Mucosa of rectum (tissue), 2 donors: ENCODE data around the gene RMND5A.
A peak's percentile ranks its signal among the peaks of the same experiment; 100 is the strongest.

Source experiments
- H3K27ac ChIP-seq, 2 donors: one replicate each; pipeline ENCODE4 v1.7.0; 2013; ENCODE audit warnings: inconsistent platforms in 2 of 2, low read depth in 2 of 2, low read length in 2 of 2
- H3K27me3 ChIP-seq, 2 donors: one replicate each; pipeline ENCODE4 v1.7.0; 2013; ENCODE audit warnings: low read length in 2 of 2; ENCODE audit not compliant: control insufficient read depth in 2 of 2, insufficient read depth in 2 of 2
- H3K36me3 ChIP-seq, 2 donors: one replicate each; pipeline ENCODE4 v1.7.0; 2013; ENCODE audit warnings: low read length in 2 of 2; ENCODE audit not compliant: control insufficient read depth in 2 of 2, insufficient read depth in 2 of 2
- H3K4me1 ChIP-seq, 2 donors: one replicate each; pipeline ENCODE4 v1.7.0; 2013; ENCODE audit warnings: low read length in 2 of 2, mild to moderate bottlenecking in 1 of 2; ENCODE audit not compliant: control insufficient read depth in 2 of 2, insufficient read depth in 2 of 2
- H3K4me3 ChIP-seq, 2 donors: one replicate each; pipeline ENCODE4 v1.7.0; 2013; ENCODE audit warnings: low read length in 2 of 2
- H3K9ac ChIP-seq, 2 donors: one replicate each; pipeline ENCODE4 v1.7.0; 2013; ENCODE audit warnings: low read length in 2 of 2, low read depth in 1 of 2, mild to moderate bottlenecking in 1 of 2
- H3K9me3 ChIP-seq, 2 donors: one replicate each; pipeline ENCODE4 v1.7.0; 2013; ENCODE audit warnings: low read length in 2 of 2; ENCODE audit not compliant: control insufficient read depth in 2 of 2
- donor health status: healthy.
- donor health status: Normal muscosa, but diverticular disease.

RMND5A gene

GRCh38 chr2:86685351-86685750, 34.7 kb upstream of the RMND5A start:
- H3K9me3 ChIP-seq, result no peaks in the 10 kb centered on the region
- H3K4me3 ChIP-seq, result no peak overlapping the region
- H3K27ac ChIP-seq, result no peak overlapping the region
- no peak overlapping the region for H3K9ac ChIP-seq
- H3K27me3 ChIP-seq, result no peaks in the 10 kb centered on the region
- H3K36me3 ChIP-seq, result no peaks in the 10 kb centered on the region
- H3K4me1 ChIP-seq, result no peaks in the 10 kb centered on the region

GRCh38 chr2:86686460-86686859, 33.6 kb upstream of the RMND5A start:
- no peaks in the 10 kb centered on the region for H3K27me3 ChIP-seq
- no peaks in the 10 kb centered on the region for H3K36me3 ChIP-seq
- no peak overlapping the region for H3K4me3 ChIP-seq
- H3K27ac ChIP-seq, result no peak overlapping the region
- no peak overlapping the region for H3K9ac ChIP-seq
- H3K4me1 ChIP-seq, result no peaks in the 10 kb centered on the region
- no peaks in the 10 kb centered on the region for H3K9me3 ChIP-seq

GRCh38 chr2:86686905-86687304, 33.2 kb upstream of the RMND5A start:
- H3K27me3 ChIP-seq, result no peaks in the 10 kb centered on the region
- H3K9ac ChIP-seq, result no peak overlapping the region
- no peaks in the 10 kb centered on the region for H3K4me1 ChIP-seq
- H3K36me3 ChIP-seq, result no peaks in the 10 kb centered on the region
- H3K4me3 ChIP-seq, result no peak overlapping the region
- no peaks in the 10 kb centered on the region for H3K9me3 ChIP-seq
- no peak overlapping the region for H3K27ac ChIP-seq

- Histone ChIP-seq H3K4me1 (no peaks in the 10 kb centered on the region), H3K9me3 (peaks cover 3 to 6% of the 10 kb centered on the region in 2 donors), H3K27ac (peak overlapping the region in 1 of 2 donors; percentile 34), H3K9ac (no peak overlapping the region), H3K4me3 (no peak overlapping the region), H3K36me3 (no peaks in the 10 kb centered on the region), H3K27me3 (no peaks in the 10 kb centered on the region)
These were observed 24.9 kb upstream of the RMND5A start for GRCh38 chr2:86695053-86695691.

GRCh38 chr2:86697551-86698104, 22.5 kb upstream of the RMND5A start:
- Histone ChIP-seq H3K4me1 (no peaks in the 10 kb centered on the region), H3K9me3 (peaks cover 3 to 6% of the 10 kb centered on the region in 2 donors), H3K4me3 (no peak overlapping the region), H3K27ac (no peak overlapping the region), H3K27me3 (no peaks in the 10 kb centered on the region), H3K36me3 (no peaks in the 10 kb centered on the region), H3K9ac (no peak overlapping the region)

- H3K4me1 ChIP-seq, result peaks cover 2 to 21% of the 10 kb centered on the region in 2 donors
- no peaks in the 10 kb centered on the region for H3K36me3 ChIP-seq
- H3K9me3 ChIP-seq, result peaks cover 0 to 2% of the 10 kb centered on the region in 2 donors
- H3K9ac ChIP-seq, result no peak overlapping the region
- H3K27me3 ChIP-seq, result no peaks in the 10 kb centered on the region
- H3K4me3 ChIP-seq, result no peak overlapping the region
- H3K27ac ChIP-seq, result no peak overlapping the region
These were observed 19.4 kb upstream of the RMND5A start for GRCh38 chr2:86700690-86701089.

GRCh38 chr2:86703704-86704361, 16.3 kb upstream of the RMND5A start:
- Histone ChIP-seq H3K27ac (peak overlapping the region; percentile 70 to 87), H3K4me1 (peaks cover 2 to 25% of the 10 kb centered on the region in 2 donors), H3K9ac (peak overlapping the region in 1 of 2 donors; percentile 57), H3K36me3 (no peaks in the 10 kb centered on the region), H3K9me3 (no peaks in the 10 kb centered on the region), H3K4me3 (peak overlapping the region; percentile 16 to 48), H3K27me3 (no peaks in the 10 kb centered on the region)

GRCh38 chr2:86704459-86704971, 15.6 kb upstream of the RMND5A start:
- peak overlapping the region; percentile 70 to 87 for H3K27ac ChIP-seq
- H3K9ac ChIP-seq, result peak overlapping the region; percentile 0 to 57

GRCh38 chr2:86706220-86706619, 13.9 kb upstream of the RMND5A start:
- H3K4me1 ChIP-seq, result peaks cover 2 to 25% of the 10 kb centered on the region in 2 donors
- no peaks in the 10 kb centered on the region for H3K9me3 ChIP-seq
- peak overlapping the region; percentile 21 to 32 for H3K27ac ChIP-seq
- H3K36me3 ChIP-seq, result no peaks in the 10 kb centered on the region
- no peaks in the 10 kb centered on the region for H3K27me3 ChIP-seq
- no peak overlapping the region for H3K9ac ChIP-seq
- H3K4me3 ChIP-seq, result peak overlapping the region in 1 of 2 donors; percentile 16

More at GRCh38 chr2:86704459-86704971, 15.6 kb upstream of the RMND5A start:
- Histone ChIP-seq H3K36me3 (no peaks in the 10 kb centered on the region), H3K27me3 (no peaks in the 10 kb centered on the region), H3K9me3 (no peaks in the 10 kb centered on the region), H3K4me3 (peak overlapping the region; percentile 26 to 48), H3K4me1 (peaks cover 2 to 25% of the 10 kb centered on the region in 2 donors)

GRCh38 chr2:86706935-86707334, 13.2 kb upstream of the RMND5A start:
- H3K9me3 ChIP-seq, result no peaks in the 10 kb centered on the region
- no peaks in the 10 kb centered on the region for H3K36me3 ChIP-seq
- H3K27me3 ChIP-seq, result no peaks in the 10 kb centered on the region
- H3K4me3 ChIP-seq, result no peak overlapping the region
- peaks cover 2 to 25% of the 10 kb centered on the region in 2 donors for H3K4me1 ChIP-seq
- H3K9ac ChIP-seq, result no peak overlapping the region
- H3K27ac ChIP-seq, result no peak overlapping the region
